ENCODE data around the gene KIAA1671. TPM values are rescaled to one million over a fixed set of nuclear protein-coding genes. Genes with fewer than 3 reads are reported as not detected.

Gene KIAA1671
- total RNA-seq, 2 donors from 2014 or later = 82.5 to 94.3 TPM

DNA sequence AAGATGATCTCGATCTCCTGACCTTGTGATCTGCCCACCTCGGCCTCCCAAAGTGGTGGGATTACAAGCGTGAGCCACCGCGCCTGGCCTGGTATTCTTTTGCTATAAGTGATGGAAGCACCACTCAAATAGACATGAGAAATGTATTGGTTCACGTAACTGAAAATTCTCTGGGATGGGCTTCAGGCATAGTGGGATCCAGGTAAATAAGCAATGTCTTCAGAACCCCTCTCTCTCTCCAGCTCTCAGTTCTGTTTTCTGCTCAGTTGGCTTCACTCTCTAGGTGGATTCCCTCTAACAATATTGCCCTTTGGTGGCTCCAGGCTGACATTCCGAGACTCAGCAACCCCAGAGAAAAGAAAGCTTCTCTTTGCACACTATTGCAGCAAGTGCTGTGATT, 5.1 kb upstream of the KIAA1671 start:
- intact Hi-C loops (cut with DNase I) = no loop called here
- no peak overlapping the region for H3K4me3 ChIP-seq
- H3K27me3 ChIP-seq = no peaks in the 10 kb centered on the region
- no peaks in the 10 kb centered on the region for H3K36me3 ChIP-seq
- no peak overlapping the region for H3K9ac ChIP-seq (ENCODE audit: low read depth in 2 of 2, low read length in 2 of 2)
- no peaks in the 10 kb centered on the region for H3K9me3 ChIP-seq
- H3K4me1 ChIP-seq = no peaks in the 10 kb centered on the region
- H3K27ac ChIP-seq = no peak overlapping the region
- DNase-seq = no peak
- TF ChIP-seq, protein P1, sequence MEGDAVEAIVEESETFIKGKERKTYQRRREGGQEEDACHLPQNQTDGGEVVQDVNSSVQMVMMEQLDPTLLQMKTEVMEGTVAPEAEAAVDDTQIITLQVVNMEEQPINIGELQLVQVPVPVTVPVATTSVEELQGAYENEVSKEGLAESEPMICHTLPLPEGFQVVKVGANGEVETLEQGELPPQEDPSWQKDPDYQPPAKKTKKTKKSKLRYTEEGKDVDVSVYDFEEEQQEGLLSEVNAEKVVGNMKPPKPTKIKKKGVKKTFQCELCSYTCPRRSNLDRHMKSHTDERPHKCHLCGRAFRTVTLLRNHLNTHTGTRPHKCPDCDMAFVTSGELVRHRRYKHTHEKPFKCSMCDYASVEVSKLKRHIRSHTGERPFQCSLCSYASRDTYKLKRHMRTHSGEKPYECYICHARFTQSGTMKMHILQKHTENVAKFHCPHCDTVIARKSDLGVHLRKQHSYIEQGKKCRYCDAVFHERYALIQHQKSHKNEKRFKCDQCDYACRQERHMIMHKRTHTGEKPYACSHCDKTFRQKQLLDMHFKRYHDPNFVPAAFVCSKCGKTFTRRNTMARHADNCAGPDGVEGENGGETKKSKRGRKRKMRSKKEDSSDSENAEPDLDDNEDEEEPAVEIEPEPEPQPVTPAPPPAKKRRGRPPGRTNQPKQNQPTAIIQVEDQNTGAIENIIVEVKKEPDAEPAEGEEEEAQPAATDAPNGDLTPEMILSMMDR (IDR thresholded peaks at IDR 0.05) = no peak

DNA sequence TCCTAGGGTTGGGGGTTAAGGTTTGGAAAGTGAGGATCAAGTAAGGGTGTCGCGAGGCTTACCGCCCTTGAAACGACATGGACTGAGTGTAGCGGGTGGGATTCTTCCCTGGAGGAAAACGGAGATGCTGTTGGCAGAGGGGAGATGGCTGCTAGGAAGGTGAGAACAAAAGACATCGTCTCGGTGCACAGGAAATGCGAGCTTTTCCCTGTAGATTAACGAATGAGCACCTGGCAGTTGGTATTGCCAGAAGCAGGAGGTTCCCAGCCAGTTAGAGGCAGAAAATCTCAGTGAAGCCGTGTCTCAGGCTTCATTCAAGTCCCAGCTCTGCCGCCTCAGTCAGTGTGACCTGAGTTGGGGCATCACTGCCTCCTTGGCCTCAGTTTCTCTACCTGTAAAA, 4.6 kb upstream of the KIAA1671 start:
- Histone ChIP-seq H3K36me3 (no peaks in the 10 kb centered on the region), H3K9ac (ENCODE audit: low read depth in 2 of 2, low read length in 2 of 2) (no peak overlapping the region), H3K27ac (no peak overlapping the region), H3K27me3 (no peaks in the 10 kb centered on the region), H3K4me3 (no peak overlapping the region), H3K9me3 (no peaks in the 10 kb centered on the region), H3K4me1 (no peaks in the 10 kb centered on the region)
- no peak for DNase-seq
- TF ChIP-seq, protein P1 (IDR thresholded peaks at IDR 0.05) = no peak
- intact Hi-C loops (cut with DNase I) = no loop called here

DNA sequence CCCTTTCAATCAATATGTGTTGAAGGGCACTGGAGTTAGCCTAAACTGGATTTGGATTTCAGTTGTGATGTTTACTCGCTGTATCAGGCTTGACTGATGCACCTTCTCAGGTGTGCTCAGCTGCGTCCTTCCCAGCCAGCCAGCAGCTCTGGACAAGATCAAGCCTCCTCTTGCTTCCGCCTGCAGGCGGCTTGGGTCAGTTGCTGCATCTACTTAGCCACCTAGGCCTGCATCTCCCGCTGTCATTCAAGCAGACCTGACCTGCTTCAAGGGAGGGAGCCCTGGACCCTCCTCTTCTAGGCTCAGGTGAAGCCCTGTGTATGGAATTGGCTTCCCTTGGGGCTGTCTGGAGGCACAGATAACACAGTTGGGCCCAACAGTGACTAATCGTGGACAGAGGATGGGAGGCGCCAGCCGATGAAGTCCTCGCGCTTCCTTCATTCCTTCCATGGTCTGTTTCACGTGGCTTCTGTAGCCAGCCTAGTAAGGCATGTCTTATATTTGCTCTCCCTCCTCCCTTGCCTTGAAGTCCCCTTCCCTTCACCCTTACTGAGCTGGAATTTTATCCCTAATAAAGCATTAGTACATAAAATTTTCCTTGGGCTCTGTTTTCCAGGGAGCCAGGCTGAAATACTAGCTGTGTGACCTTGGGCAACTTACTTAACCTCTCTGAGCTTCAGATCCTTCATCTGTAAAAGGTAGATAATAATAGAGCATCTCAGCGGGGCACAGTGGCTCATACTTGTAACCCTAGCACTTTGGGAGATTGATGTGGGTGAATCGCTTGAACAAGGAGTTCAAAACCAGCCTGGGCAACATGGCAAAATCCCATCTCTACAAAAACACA, 3.9 kb upstream of the KIAA1671 start:
- Histone ChIP-seq H3K9me3 (no peaks in the 10 kb centered on the region), H3K27ac (no peak overlapping the region), H3K4me3 (no peak overlapping the region), H3K36me3 (no peaks in the 10 kb centered on the region), H3K27me3 (peaks cover 2% of the 10 kb centered on the region), H3K4me1 (no peaks in the 10 kb centered on the region), H3K9ac (ENCODE audit: low read depth in 2 of 2, low read length in 2 of 2) (no peak overlapping the region)
- TF ChIP-seq, protein P1 (IDR thresholded peaks at IDR 0.05) = no peak
- intact Hi-C loops (cut with DNase I) = no loop called here
- no peak for DNase-seq

DNA sequence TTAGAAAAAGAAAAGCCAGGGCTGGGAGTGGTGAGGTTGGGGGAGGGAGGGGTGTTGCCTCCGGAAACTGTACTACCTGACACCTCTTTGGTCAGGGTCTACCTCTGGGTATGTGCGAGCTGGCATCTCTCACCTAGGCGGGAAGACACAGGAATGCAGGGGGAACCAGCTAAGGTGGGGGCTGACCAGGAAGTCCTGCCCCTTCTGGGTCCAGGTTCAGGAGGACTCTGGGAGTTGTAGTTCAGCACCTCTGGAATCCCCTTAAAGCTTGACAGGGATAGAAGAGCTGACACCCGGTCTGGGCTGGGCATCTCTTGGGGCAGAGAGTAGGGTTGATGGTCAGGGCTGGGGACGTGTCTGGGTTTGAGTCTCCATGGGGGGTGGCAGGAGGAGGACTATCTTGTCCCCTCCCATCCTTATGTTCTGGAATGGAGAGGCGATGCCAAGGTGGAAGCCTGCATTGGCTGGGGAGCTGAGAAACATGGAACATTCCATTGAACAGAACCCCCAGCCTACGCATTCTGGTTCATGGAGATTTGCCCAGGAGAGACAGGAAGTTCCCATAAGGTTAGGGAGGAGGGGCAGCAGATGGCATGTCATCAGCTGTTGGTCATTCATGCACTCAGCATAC, 2.1 kb upstream of the KIAA1671 start:
- H3K9ac ChIP-seq (ENCODE audit: low read depth in 2 of 2, low read length in 2 of 2) = no peak overlapping the region
- intact Hi-C loops (cut with DNase I) = loop anchor here (5.0 kb wide), 1 partner anchor 42 kb away; no protein-coding TSS in a partner anchor
- no peak overlapping the region for H3K27ac ChIP-seq
- TF ChIP-seq, protein P1 (IDR thresholded peaks at IDR 0.05) = no peak
- no peak for DNase-seq
- H3K4me3 ChIP-seq = no peak overlapping the region
- H3K4me1 ChIP-seq = no peaks in the 10 kb centered on the region
- H3K9me3 ChIP-seq = no peaks in the 10 kb centered on the region
- H3K27me3 ChIP-seq = peaks cover 4% of the 10 kb centered on the region
- no peaks in the 10 kb centered on the region for H3K36me3 ChIP-seq

DNA sequence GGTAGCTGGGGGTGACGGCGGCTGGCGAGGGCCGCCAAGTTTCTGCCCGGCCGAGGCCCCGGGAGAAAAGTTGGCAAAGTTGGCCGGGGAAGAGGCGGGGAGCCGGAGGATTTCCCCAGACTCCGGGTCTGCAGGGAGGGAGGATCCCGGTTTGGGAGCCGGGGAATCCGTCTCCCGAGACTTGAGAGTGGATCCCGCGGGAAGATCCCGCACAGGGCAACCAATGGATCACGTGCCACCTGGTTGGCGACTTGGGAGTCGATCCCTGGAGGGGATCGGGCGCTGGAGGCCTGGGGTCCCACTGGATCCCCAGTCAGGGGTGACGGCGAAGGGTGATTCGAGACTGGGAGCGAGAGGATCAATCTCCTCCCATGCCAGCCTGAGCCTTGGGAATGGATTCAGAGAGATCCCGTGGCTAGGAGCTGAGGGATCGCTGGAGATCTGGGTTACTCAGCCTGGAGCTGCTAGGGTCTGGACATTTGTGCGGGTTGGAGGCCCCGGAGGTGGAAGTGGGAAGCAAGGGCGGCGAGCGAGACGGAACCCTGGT, 394 bp downstream of the KIAA1671 start:
- Histone ChIP-seq H3K4me1 (no peaks in the 10 kb centered on the region), H3K9ac (ENCODE audit: low read depth in 2 of 2, low read length in 2 of 2) (peak overlapping the region; percentile 72 to 92), H3K27ac (peak overlapping the region; percentile 89), H3K9me3 (no peaks in the 10 kb centered on the region), H3K27me3 (peaks cover 4% of the 10 kb centered on the region), H3K36me3 (no peaks in the 10 kb centered on the region), H3K4me3 (peak overlapping the region; percentile 67)
- DNase-seq = peak; percentile 59
- intact Hi-C loops (cut with DNase I) = loop anchor here (2.0 to 5.0 kb wide), 2 partner anchors 39 to 96 kb away; no protein-coding TSS in a partner anchor
- TF ChIP-seq, protein P1 (IDR thresholded peaks at IDR 0.05) = no peak

All from colonic mucosa (tissue), 4 donors.